Measurements from ENCODE around the gene WASHC4. TPM values are rescaled to one million over a fixed set of nuclear protein-coding genes. Genes with fewer than 3 reads are reported as not detected.
"Not testable (repeated sequence)": the region's sequence is repeated elsewhere in the genome, so short reads cannot be mapped to it uniquely, and the experiment has no call there.

WASHC4 gene
- polyA plus RNA-seq, 1 donor, result 71.1 TPM

DNA sequence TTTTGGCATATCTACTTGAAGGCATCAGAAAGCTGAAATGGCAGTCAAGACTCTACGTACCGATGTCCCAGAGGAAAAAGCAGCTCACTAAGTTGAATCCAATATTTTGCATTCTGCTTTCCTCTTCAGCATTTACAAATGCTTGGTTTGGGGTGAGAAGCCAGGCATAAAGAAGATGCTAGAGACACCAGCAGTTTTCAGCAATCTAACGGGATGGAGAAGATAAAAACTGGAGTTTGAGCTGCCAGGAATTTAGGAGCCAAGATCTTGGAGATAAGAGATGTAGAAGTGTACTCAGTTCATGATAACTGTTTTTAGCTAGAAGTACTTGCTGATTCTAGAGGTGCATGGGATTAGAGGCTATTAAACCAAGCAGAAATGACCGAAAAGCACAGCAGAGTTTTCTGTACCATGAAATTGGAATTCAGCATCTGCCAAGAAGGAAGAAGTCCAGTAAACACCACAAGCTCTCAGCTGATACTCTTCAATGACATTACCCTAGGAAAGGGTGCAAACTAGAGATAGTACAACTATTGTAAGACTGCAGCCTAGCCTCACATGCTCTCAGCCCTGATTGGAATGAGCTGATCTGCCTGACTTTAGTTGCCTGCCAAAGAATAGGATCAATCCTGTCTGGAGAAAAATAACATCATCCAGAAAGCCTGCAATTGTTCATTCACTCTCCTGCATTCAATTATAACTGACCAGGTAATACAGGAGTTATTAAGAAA, 15.9 kb upstream of the WASHC4 start:
- DNase-seq, result no peak
- Histone ChIP-seq H3K27me3 (ENCODE audit: control insufficient read depth, insufficient read depth, low read length) (peaks cover 11% of the 10 kb centered on the region), H3K27ac (ENCODE audit: low read length) (no peak overlapping the region), H3K4me1 (ENCODE audit: control insufficient read depth, insufficient read depth, low read length) (no peaks in the 10 kb centered on the region), H3K9me3 (ENCODE audit: control insufficient read depth, low read depth, low read length) (peaks cover 2% of the 10 kb centered on the region), H3K4me3 (ENCODE audit: low read length) (no peak overlapping the region), H3K36me3 (ENCODE audit: control insufficient read depth, insufficient read depth, low read length) (no peaks in the 10 kb centered on the region)
- 50% methylated on average over 1 of the region's 4 CpGs for WGBS (ENCODE audit: insufficient coverage, low lambda C conversion rate)

DNA sequence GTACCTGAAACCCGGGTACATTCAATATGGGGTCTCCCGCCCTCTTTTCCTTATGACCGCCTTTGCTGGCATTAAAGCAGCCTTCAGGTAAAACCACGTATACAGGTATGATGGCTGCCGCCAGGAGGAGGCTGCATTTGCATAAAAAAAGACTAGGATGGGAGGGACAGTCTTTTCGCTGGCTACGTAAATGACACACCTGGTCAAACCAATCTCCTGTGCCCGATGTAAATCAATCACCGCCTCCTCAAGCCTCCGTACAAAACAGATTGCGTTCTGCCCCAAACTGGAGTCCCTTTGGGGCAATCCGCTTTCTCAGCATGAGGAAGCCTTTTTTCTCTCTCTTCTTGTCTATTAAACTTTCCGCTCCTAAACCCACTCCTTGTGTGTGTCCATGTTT, 15.2 kb upstream of the WASHC4 start:
- WGBS (ENCODE audit: insufficient coverage, low lambda C conversion rate), result 28% methylated on average over 2 of the region's 13 CpGs
- Histone ChIP-seq H3K36me3 (ENCODE audit: control insufficient read depth, insufficient read depth, low read length) (no peaks in the 10 kb centered on the region), H3K4me1 (ENCODE audit: control insufficient read depth, insufficient read depth, low read length) (no peaks in the 10 kb centered on the region), H3K4me3 (ENCODE audit: low read length) (peak overlapping the region; percentile 17), H3K9me3 (ENCODE audit: control insufficient read depth, low read depth, low read length) (peaks cover 2% of the 10 kb centered on the region), H3K27ac (ENCODE audit: low read length) (no peak overlapping the region), H3K27me3 (ENCODE audit: control insufficient read depth, insufficient read depth, low read length) (peaks cover 11% of the 10 kb centered on the region)
- DNase-seq, result peak in 1 of 2 donors; percentile 44

DNA sequence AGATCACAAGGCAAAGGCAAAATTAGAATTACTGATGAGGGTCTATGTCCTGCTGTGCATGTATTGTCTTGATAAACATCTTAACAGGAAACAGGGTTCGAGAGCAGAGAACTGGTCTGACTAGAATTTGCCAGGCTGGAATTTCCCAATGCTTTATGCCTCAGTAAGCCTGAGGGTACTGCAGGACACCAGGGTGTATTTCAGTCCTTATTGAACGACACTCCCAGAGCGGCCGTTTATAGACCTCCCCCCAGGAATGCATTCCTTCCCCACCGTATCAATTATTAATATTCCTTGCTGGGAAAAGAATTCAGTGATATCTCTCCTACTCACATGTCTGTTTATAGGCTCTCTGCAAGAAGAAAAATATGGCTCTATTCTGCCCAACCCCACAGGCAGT, 12.2 kb upstream of the WASHC4 start:
- H3K9me3 ChIP-seq (ENCODE audit: control insufficient read depth, low read depth, low read length); H3K4me1 ChIP-seq (ENCODE audit: control insufficient read depth, insufficient read depth, low read length); H3K36me3 ChIP-seq (ENCODE audit: control insufficient read depth, insufficient read depth, low read length); H3K27ac ChIP-seq (ENCODE audit: low read length); H3K4me3 ChIP-seq (ENCODE audit: low read length); DNase-seq: not testable (repeated sequence)
- H3K27me3 ChIP-seq (ENCODE audit: control insufficient read depth, insufficient read depth, low read length), result peaks cover 11% of the 10 kb centered on the region
- no CpG with 5 or more reads among the region's 5 CpGs for WGBS (ENCODE audit: insufficient coverage, low lambda C conversion rate)

DNA sequence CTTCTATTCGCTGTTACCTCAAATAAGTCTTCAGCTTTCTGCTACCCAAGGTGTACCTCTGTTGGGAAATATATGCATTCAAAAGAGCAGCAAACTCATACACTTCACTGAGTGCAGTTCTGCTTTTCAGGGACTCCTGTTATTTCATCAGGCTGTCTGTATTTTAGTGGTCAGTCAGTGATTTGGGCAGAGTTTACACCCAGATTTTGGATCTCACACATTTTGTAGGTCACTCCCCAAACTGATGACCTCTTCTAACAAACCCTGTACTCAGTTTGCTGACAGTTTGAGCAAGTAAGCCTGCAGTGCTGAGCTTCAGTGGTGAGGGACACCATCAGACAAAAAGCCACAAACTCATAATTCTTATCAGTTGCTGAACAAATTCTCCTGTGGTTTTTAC, 8.2 kb upstream of the WASHC4 start:
- no peaks in the 10 kb centered on the region for H3K4me1 ChIP-seq (ENCODE audit: control insufficient read depth, insufficient read depth, low read length)
- no peak overlapping the region for H3K4me3 ChIP-seq (ENCODE audit: low read length)
- DNase-seq, result no peak
- H3K27me3 ChIP-seq (ENCODE audit: control insufficient read depth, insufficient read depth, low read length), result no peaks in the 10 kb centered on the region
- H3K36me3 ChIP-seq (ENCODE audit: control insufficient read depth, insufficient read depth, low read length), result no peaks in the 10 kb centered on the region
- peaks cover 2% of the 10 kb centered on the region for H3K9me3 ChIP-seq (ENCODE audit: control insufficient read depth, low read depth, low read length)
- WGBS (ENCODE audit: insufficient coverage, low lambda C conversion rate), result 100% methylated on average over 1 of the region's 1 CpG
- no peak overlapping the region for H3K27ac ChIP-seq (ENCODE audit: low read length)

DNA sequence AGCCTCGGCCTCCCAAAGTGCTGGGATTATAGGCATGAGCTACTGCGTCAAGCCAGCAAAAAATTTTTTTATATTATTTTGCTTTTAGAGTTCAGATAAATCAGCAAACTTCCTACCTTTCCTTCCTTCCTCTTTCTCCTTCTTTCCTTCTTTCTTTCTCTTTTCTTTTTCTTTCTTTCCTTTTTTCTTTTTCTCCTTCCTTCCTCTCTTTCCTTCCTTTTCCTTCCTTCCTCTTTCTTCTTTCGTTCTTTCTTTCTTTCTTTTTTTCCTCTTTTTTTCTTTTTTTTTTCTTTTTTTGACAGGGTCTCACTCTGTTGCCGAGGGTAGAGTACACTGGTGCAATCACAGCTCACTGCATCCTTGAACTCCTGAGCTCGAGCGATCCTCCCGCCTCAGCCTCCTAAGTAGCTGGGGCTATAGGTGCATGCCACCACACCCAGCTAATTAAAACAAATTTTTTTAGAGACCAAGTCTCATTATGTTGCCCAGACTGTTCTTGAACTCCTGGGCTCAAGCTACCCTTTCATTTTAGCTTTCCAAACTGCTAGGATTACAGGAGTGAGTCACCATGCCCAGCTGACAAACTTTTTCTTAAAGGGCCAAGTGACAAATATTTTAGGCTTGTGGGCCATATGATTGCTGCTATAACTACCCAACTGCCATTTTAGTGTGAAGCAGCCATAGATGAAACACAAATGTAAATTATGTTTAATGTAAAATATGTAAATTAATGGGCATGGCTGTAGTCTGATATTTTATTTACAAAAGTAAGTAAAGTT, 7.1 kb upstream of the WASHC4 start:
- Histone ChIP-seq H3K27ac (ENCODE audit: low read length) (no peak overlapping the region), H3K36me3 (ENCODE audit: control insufficient read depth, insufficient read depth, low read length) (no peaks in the 10 kb centered on the region), H3K4me3 (ENCODE audit: low read length) (no peak overlapping the region), H3K4me1 (ENCODE audit: control insufficient read depth, insufficient read depth, low read length) (no peaks in the 10 kb centered on the region), H3K27me3 (ENCODE audit: control insufficient read depth, insufficient read depth, low read length) (no peaks in the 10 kb centered on the region), H3K9me3 (ENCODE audit: control insufficient read depth, low read depth, low read length) (no peaks in the 10 kb centered on the region)
- no peak for DNase-seq
- WGBS (ENCODE audit: insufficient coverage, low lambda C conversion rate), result 94% methylated on average over 3 of the region's 7 CpGs

DNA sequence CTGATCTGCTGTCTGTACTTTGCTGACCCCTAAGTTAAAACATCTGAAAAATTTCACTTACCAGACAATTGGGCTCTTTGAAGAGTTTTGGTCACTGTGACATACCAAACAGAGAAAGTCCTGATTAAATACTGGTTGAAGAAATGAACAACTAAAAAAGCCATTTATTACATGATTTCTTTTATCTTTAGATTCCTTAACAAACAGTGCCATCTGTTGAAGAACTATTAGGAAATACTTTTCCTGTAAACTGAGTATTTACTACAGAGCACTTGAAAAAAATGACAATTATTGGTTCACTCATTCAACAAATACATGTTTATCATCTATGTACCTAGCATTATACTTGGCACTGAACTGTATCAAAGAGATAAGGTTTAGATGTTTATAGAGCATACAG, 6.5 kb upstream of the WASHC4 start:
- Histone ChIP-seq H3K4me3 (ENCODE audit: low read length) (no peak overlapping the region), H3K36me3 (ENCODE audit: control insufficient read depth, insufficient read depth, low read length) (no peaks in the 10 kb centered on the region), H3K27me3 (ENCODE audit: control insufficient read depth, insufficient read depth, low read length) (no peaks in the 10 kb centered on the region), H3K4me1 (ENCODE audit: control insufficient read depth, insufficient read depth, low read length) (no peaks in the 10 kb centered on the region), H3K27ac (ENCODE audit: low read length) (no peak overlapping the region), H3K9me3 (ENCODE audit: control insufficient read depth, low read depth, low read length) (no peaks in the 10 kb centered on the region)
- no peak for DNase-seq

DNA sequence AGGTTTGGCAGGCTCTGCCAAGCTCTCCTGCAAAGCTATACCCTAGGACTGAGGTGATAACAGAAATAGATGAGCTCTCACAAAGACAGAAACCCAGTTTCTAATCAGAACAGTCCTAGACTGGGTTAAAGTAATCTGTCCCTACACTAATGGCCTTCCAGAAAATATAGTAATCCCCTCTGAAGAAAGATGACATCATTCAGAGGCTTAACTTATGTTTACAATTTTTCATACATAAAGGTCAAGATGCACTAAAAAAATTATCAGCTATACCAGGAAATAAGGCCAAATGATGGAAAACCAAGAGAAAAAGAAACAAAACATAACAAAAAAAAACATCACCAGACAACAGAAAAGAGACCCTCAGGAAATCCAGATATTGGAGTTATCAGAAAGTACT, 4.9 kb upstream of the WASHC4 start:
- no peak for DNase-seq
- Histone ChIP-seq H3K4me3 (ENCODE audit: low read length) (no peak overlapping the region), H3K4me1 (ENCODE audit: control insufficient read depth, insufficient read depth, low read length) (no peaks in the 10 kb centered on the region), H3K9me3 (ENCODE audit: control insufficient read depth, low read depth, low read length) (no peaks in the 10 kb centered on the region), H3K27ac (ENCODE audit: low read length) (no peak overlapping the region), H3K36me3 (ENCODE audit: control insufficient read depth, insufficient read depth, low read length) (no peaks in the 10 kb centered on the region), H3K27me3 (ENCODE audit: control insufficient read depth, insufficient read depth, low read length) (no peaks in the 10 kb centered on the region)

DNA sequence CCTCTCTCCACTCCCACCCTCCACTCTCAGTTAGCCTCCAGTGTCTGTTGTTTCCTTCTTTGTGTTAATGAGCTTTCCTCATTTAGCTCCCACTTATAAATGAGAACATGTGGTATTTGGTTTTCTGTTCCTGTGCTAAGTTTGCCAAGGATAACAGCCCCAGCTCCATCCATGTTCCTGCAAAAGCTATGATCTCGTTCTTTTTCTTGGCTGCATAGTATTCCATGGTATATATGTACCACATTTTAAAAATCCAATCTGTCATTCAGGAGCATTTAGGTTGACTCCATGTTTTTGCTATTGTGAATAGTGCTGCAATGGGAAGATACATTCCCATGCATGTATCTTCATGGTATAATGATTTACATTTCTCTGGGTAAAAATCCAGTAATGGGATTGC, 2.8 kb upstream of the WASHC4 start:
- Histone ChIP-seq H3K9me3 (ENCODE audit: control insufficient read depth, low read depth, low read length) (no peaks in the 10 kb centered on the region), H3K4me1 (ENCODE audit: control insufficient read depth, insufficient read depth, low read length) (peaks cover 2% of the 10 kb centered on the region), H3K4me3 (ENCODE audit: low read length) (no peak overlapping the region), H3K36me3 (ENCODE audit: control insufficient read depth, insufficient read depth, low read length) (no peaks in the 10 kb centered on the region), H3K27ac (ENCODE audit: low read length) (no peak overlapping the region), H3K27me3 (ENCODE audit: control insufficient read depth, insufficient read depth, low read length) (no peaks in the 10 kb centered on the region)
- DNase-seq, result no peak
- WGBS (ENCODE audit: insufficient coverage, low lambda C conversion rate), result no CpG with 5 or more reads among the region's 1 CpG

DNA sequence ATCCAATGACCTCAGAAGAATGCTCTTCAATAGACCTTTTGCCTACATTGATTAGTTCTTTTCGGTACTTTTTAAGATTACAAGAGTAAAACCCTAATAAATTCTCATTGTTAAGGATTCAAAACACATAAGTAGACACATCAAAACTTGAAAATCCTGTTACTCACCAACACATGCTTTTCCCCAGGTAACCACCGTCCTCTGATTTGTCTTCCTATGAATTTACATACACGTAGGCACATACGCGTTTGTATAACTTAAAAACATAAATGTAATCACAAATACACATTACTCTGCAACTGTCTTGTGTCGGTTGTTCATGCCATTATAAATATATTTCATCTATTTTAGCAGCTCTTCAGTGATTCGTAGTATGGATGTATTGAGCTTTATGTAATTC, 910 bp upstream of the WASHC4 start:
- H3K27ac ChIP-seq (ENCODE audit: low read length), result no peak overlapping the region
- WGBS (ENCODE audit: insufficient coverage, low lambda C conversion rate), result 51% methylated on average over 2 of the region's 7 CpGs

DNA sequence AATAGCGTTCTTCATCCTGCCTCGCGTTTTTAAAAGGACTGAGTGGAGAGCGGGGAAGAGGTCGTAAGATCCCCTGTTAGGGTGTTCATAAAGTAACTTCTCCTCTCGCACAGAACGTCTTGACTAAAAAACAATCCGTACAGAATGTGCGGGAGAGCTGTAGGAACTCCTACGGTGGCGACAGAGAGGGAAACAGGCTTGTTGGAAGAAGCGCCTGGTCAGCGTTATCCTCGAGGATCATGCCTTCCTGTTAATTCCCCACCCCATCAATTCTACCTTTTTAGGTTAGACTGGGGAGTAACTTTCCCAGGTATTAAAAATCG, 399 bp upstream of the WASHC4 start:
- Histone ChIP-seq H3K4me1 (ENCODE audit: control insufficient read depth, insufficient read depth, low read length) (peaks cover 10% of the 10 kb centered on the region), H3K27ac (ENCODE audit: low read length) (peak overlapping the region; percentile 70), H3K36me3 (ENCODE audit: control insufficient read depth, insufficient read depth, low read length) (peaks cover 2% of the 10 kb centered on the region), H3K27me3 (ENCODE audit: control insufficient read depth, insufficient read depth, low read length) (no peaks in the 10 kb centered on the region), H3K9me3 (ENCODE audit: control insufficient read depth, low read depth, low read length) (no peaks in the 10 kb centered on the region), H3K4me3 (ENCODE audit: low read length) (peak overlapping the region; percentile 100)
- WGBS (ENCODE audit: insufficient coverage, low lambda C conversion rate), result no CpG with 5 or more reads among the region's 15 CpGs
- peak in 1 of 2 donors; percentile 27 for DNase-seq

More for the DNA sequence above, 910 bp upstream of the WASHC4 start:
- Histone ChIP-seq H3K4me3 (ENCODE audit: low read length) (peak overlapping the region; percentile 100), H3K36me3 (ENCODE audit: control insufficient read depth, insufficient read depth, low read length) (no peaks in the 10 kb centered on the region), H3K4me1 (ENCODE audit: control insufficient read depth, insufficient read depth, low read length) (peaks cover 10% of the 10 kb centered on the region), H3K9me3 (ENCODE audit: control insufficient read depth, low read depth, low read length) (no peaks in the 10 kb centered on the region), H3K27me3 (ENCODE audit: control insufficient read depth, insufficient read depth, low read length) (no peaks in the 10 kb centered on the region)
- DNase-seq, result peak in 1 of 2 donors; percentile 18
